Activated CD8-positive, alpha-beta memory T cell treated with anti-CD3 and anti-CD28 coated beads, Interleukin-2, amount 50 U/mL, for 24 hours (primary cell): ENCODE data around the gene RHOA.

Experiments
- DNase-seq: peaks from one replicate; pipeline ENCODE4 v3.0.0-alpha.2; 2020; ENCODE audit errors: extremely low read depth

Gene RHOA

GRCh38 chr3:49324768-49325167, 87.0 kb downstream of the RHOA start:
- no peak for DNase-seq

GRCh38 chr3:49316696-49317457, 94.9 kb downstream of the RHOA start:
- no peak for DNase-seq

- DNase-seq = no peak
These were observed 97.7 kb downstream of the RHOA start for GRCh38 chr3:49313896-49314688.

GRCh38 chr3:49311283-49311682, 100.5 kb downstream of the RHOA start:
- no peak for DNase-seq

- no peak for DNase-seq
These were observed 101.1 kb downstream of the RHOA start for GRCh38 chr3:49310677-49311076.
